ENCODE measurements around the gene ATP2C2.

DNA sequence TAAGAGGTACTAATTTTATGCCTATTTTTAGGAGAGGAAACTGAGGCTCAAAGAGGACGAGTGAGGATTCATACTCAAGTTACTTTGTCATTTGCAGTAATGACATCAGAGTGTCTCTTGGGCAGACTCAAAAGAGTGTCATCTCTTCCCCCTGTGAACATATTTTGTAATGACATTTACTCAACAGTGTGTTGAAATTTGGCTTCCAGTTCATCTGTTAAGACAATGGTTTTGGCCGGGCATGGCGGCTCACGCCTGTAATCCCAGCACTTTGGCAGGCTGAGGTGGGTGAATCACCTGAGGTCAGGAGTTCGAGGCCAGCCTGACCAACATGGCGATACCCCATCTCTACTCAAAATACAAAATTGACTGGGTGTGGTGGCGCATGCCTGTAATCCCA, 44.7 kb upstream of the ATP2C2 start:
- TF ChIP-seq, protein P1, sequence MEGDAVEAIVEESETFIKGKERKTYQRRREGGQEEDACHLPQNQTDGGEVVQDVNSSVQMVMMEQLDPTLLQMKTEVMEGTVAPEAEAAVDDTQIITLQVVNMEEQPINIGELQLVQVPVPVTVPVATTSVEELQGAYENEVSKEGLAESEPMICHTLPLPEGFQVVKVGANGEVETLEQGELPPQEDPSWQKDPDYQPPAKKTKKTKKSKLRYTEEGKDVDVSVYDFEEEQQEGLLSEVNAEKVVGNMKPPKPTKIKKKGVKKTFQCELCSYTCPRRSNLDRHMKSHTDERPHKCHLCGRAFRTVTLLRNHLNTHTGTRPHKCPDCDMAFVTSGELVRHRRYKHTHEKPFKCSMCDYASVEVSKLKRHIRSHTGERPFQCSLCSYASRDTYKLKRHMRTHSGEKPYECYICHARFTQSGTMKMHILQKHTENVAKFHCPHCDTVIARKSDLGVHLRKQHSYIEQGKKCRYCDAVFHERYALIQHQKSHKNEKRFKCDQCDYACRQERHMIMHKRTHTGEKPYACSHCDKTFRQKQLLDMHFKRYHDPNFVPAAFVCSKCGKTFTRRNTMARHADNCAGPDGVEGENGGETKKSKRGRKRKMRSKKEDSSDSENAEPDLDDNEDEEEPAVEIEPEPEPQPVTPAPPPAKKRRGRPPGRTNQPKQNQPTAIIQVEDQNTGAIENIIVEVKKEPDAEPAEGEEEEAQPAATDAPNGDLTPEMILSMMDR (IDR thresholded peaks at IDR 0.05; ENCODE audit: low read depth, low read length, poor library complexity, severe bottlenecking): no peak
- TF ChIP-seq EZH2phosphoT487 (IDR thresholded peaks at IDR 0.05; ENCODE audit: borderline replicate concordance, low read length): no peak
